Measurements from ENCODE around the gene ABHD12B.

GRCh38 chr14:50835280-50835679 is 36.6 kb upstream of the ABHD12B start:
- no peak for TF ChIP-seq EZH2 (IDR thresholded peaks at IDR 0.05; ENCODE audit: low read length, missing control alignments)
- TF ChIP-seq CTCF (conservative IDR thresholded peaks at IDR 0.05 in 1 of 2, IDR thresholded peaks at IDR 0.05 in 1 of 2; ENCODE audit: low read depth in 1 of 2, low read length in 2 of 2), result no peak

Data from fibroblast of lung (primary cell).